Activated naive CD8-positive, alpha-beta T cell (primary cell): ENCODE results near the gene ADAT3.

Source experiments
- H3K27ac Mint-ChIP-seq: one replicate; pipeline ENCODE4 v1.8.0; 2021; ENCODE audit warnings: mixed read lengths
- H3K27me3 Mint-ChIP-seq: one replicate; pipeline ENCODE4 v1.8.0; 2021; ENCODE audit warnings: mixed read lengths
- H3K36me3 Mint-ChIP-seq: one replicate; pipeline ENCODE4 v1.8.0; 2021; ENCODE audit warnings: mixed read lengths
- H3K4me1 Mint-ChIP-seq: one replicate; pipeline ENCODE4 v1.8.0; 2021; ENCODE audit warnings: low read depth, mixed read lengths
- H3K4me3 Mint-ChIP-seq: one replicate; pipeline ENCODE4 v1.8.0; 2021; ENCODE audit warnings: mild to moderate bottlenecking, mixed read lengths
- H3K9me3 Mint-ChIP-seq: one replicate; pipeline ENCODE4 v1.8.0; 2021; ENCODE audit warnings: low read depth, mixed read lengths

The ADAT3 gene

GRCh38 chr19:1905110-1905862 lies at the start of gene ADAT3, which contains the start of gene SCAMP4:
Gene ADAT3 (plus strand): TSS chr19:1905399. CDS start chr19:1912048, 6,649 bp downstream.
Gene SCAMP4 (plus strand): TSS chr19:1905399. CDS start chr19:1915020, 9,621 bp downstream.
- H3K36me3 Mint-ChIP-seq, result no peaks in the 10 kb centered on the region
- peak within 1 kb of the TSS; percentile 84 for H3K27ac Mint-ChIP-seq
- peaks cover 39% of the 10 kb centered on the region for H3K4me1 Mint-ChIP-seq
- no peaks in the 10 kb centered on the region for H3K27me3 Mint-ChIP-seq
- peak within 1 kb of the TSS; percentile 92 for H3K4me3 Mint-ChIP-seq
- no peaks in the 10 kb centered on the region for H3K9me3 Mint-ChIP-seq

GRCh38 chr19:1855828-1856255 lies 49.4 kb upstream of the ADAT3 start:
- H3K4me3 Mint-ChIP-seq, result peak overlapping the region; percentile 80
- peak overlapping the region; percentile 73 for H3K27ac Mint-ChIP-seq
- no peaks in the 10 kb centered on the region for H3K9me3 Mint-ChIP-seq
- no peaks in the 10 kb centered on the region for H3K27me3 Mint-ChIP-seq
- no peaks in the 10 kb centered on the region for H3K36me3 Mint-ChIP-seq
- H3K4me1 Mint-ChIP-seq, result peaks cover 47% of the 10 kb centered on the region

- Mint-ChIP-seq H3K4me3 (peak overlapping the region; percentile 80), H3K9me3 (no peaks in the 10 kb centered on the region), H3K4me1 (peaks cover 44% of the 10 kb centered on the region), H3K36me3 (no peaks in the 10 kb centered on the region), H3K27ac (peak overlapping the region; percentile 73), H3K27me3 (no peaks in the 10 kb centered on the region)
These were observed 48.9 kb upstream of the ADAT3 start for GRCh38 chr19:1856345-1856697.

- H3K9me3 Mint-ChIP-seq, result no peaks in the 10 kb centered on the region
- no peaks in the 10 kb centered on the region for H3K36me3 Mint-ChIP-seq
- no peaks in the 10 kb centered on the region for H3K27me3 Mint-ChIP-seq
- peak overlapping the region; percentile 80 for H3K4me3 Mint-ChIP-seq
- peaks cover 47% of the 10 kb centered on the region for H3K4me1 Mint-ChIP-seq
- peak overlapping the region; percentile 3 for H3K27ac Mint-ChIP-seq
These were observed 48.2 kb upstream of the ADAT3 start for GRCh38 chr19:1856698-1857603.

GRCh38 chr19:1857648-1858326 lies 47.4 kb upstream of the ADAT3 start:
- Mint-ChIP-seq H3K4me1 (peaks cover 45% of the 10 kb centered on the region), H3K9me3 (no peaks in the 10 kb centered on the region), H3K4me3 (peak overlapping the region; percentile 76), H3K27ac (peak overlapping the region; percentile 64), H3K36me3 (no peaks in the 10 kb centered on the region), H3K27me3 (no peaks in the 10 kb centered on the region)

- H3K4me1 Mint-ChIP-seq, result peaks cover 40% of the 10 kb centered on the region
- H3K9me3 Mint-ChIP-seq, result no peaks in the 10 kb centered on the region
- no peak overlapping the region for H3K27ac Mint-ChIP-seq
- H3K36me3 Mint-ChIP-seq, result no peaks in the 10 kb centered on the region
- no peaks in the 10 kb centered on the region for H3K27me3 Mint-ChIP-seq
- H3K4me3 Mint-ChIP-seq, result peak overlapping the region; percentile 63
These were observed 46.7 kb upstream of the ADAT3 start for GRCh38 chr19:1858412-1859081.

GRCh38 chr19:1859331-1859781 lies 45.8 kb upstream of the ADAT3 start:
- H3K4me3 Mint-ChIP-seq, result peak overlapping the region; percentile 59
- H3K27me3 Mint-ChIP-seq, result no peaks in the 10 kb centered on the region
- no peaks in the 10 kb centered on the region for H3K9me3 Mint-ChIP-seq
- peaks cover 39% of the 10 kb centered on the region for H3K4me1 Mint-ChIP-seq
- H3K27ac Mint-ChIP-seq, result peak overlapping the region; percentile 61
- no peaks in the 10 kb centered on the region for H3K36me3 Mint-ChIP-seq

- Mint-ChIP-seq H3K27me3 (no peaks in the 10 kb centered on the region), H3K4me1 (peaks cover 35% of the 10 kb centered on the region), H3K27ac (no peak overlapping the region), H3K9me3 (no peaks in the 10 kb centered on the region), H3K4me3 (peak overlapping the region; percentile 94), H3K36me3 (no peaks in the 10 kb centered on the region)
These were observed 45.0 kb upstream of the ADAT3 start for GRCh38 chr19:1860042-1860775.

GRCh38 chr19:1860821-1861598 lies 44.2 kb upstream of the ADAT3 start:
- H3K9me3 Mint-ChIP-seq, result no peaks in the 10 kb centered on the region
- H3K27ac Mint-ChIP-seq, result peak overlapping the region; percentile 54
- H3K27me3 Mint-ChIP-seq, result no peaks in the 10 kb centered on the region
- H3K4me3 Mint-ChIP-seq, result peak overlapping the region; percentile 94
- no peaks in the 10 kb centered on the region for H3K36me3 Mint-ChIP-seq
- H3K4me1 Mint-ChIP-seq, result peaks cover 31% of the 10 kb centered on the region

GRCh38 chr19:1861599-1862031 lies 43.6 kb upstream of the ADAT3 start:
- Mint-ChIP-seq H3K36me3 (no peaks in the 10 kb centered on the region), H3K9me3 (no peaks in the 10 kb centered on the region), H3K27ac (peak overlapping the region; percentile 59), H3K4me3 (peak overlapping the region; percentile 94), H3K27me3 (no peaks in the 10 kb centered on the region), H3K4me1 (peaks cover 29% of the 10 kb centered on the region)

- peak overlapping the region; percentile 94 for H3K4me3 Mint-ChIP-seq
- H3K27me3 Mint-ChIP-seq, result no peaks in the 10 kb centered on the region
- H3K36me3 Mint-ChIP-seq, result no peaks in the 10 kb centered on the region
- H3K9me3 Mint-ChIP-seq, result no peaks in the 10 kb centered on the region
- H3K4me1 Mint-ChIP-seq, result peaks cover 29% of the 10 kb centered on the region
- H3K27ac Mint-ChIP-seq, result peak overlapping the region; percentile 94
These were observed 43.2 kb upstream of the ADAT3 start for GRCh38 chr19:1862068-1862423.

- Mint-ChIP-seq H3K4me1 (peaks cover 27% of the 10 kb centered on the region), H3K27ac (peak overlapping the region; percentile 94), H3K9me3 (no peaks in the 10 kb centered on the region), H3K36me3 (no peaks in the 10 kb centered on the region), H3K27me3 (no peaks in the 10 kb centered on the region), H3K4me3 (peak overlapping the region; percentile 94)
These were observed 42.5 kb upstream of the ADAT3 start for GRCh38 chr19:1862424-1863327.
